Panc1 (cell line): ENCODE results near the gene PAPOLG.

Experiments
- CTCF ChIP-seq: fragments of 450-650 bp; IDR thresholded peaks from 2 replicates; pipeline ENCODE4 v1.5.1; 2017; ENCODE audit warnings: mild to moderate bottlenecking
- POLR2AphosphoS5 ChIP-seq: IDR thresholded peaks from 2 replicates; pipeline ENCODE4 v1.6.1; 2012; ENCODE audit warnings: mild to moderate bottlenecking, low read depth, low read length, moderate library complexity
- TCF7L2 ChIP-seq: IDR thresholded peaks from 2 replicates; pipeline ENCODE4 v1.6.1; 2011; ENCODE audit warnings: mild to moderate bottlenecking, low read depth, low read length, inconsistent platforms

GRCh38 chr2:60707750-60708371, 48.2 kb upstream of the PAPOLG start:
- peak; percentile 79 for TF ChIP-seq CTCF
- TF ChIP-seq POLR2AphosphoS5 = no peak
- TF ChIP-seq TCF7L2 = no peak
